ENCODE results near the gene PLA2G2D. TPM values are rescaled to one million over a fixed set of nuclear protein-coding genes. Genes with fewer than 3 reads are reported as not detected.

The PLA2G2D gene
- total RNA-seq, 1 donor from 2014 or later, result not detected

- H3F3A ChIP-seq (ENCODE audit: low read depth), result no peaks in the 10 kb centered on the region
- no peaks in the 10 kb centered on the region for H3K36me3 ChIP-seq
- no peaks in the 10 kb centered on the region for H4K20me1 ChIP-seq (ENCODE audit: low read depth)
- H3K4me3 Mint-ChIP-seq, result no peak overlapping the region
- H3K27me3 ChIP-seq, result no peaks in the 10 kb centered on the region
- no peaks in the 10 kb centered on the region for H3K36me3 Mint-ChIP-seq
- no peaks in the 10 kb centered on the region for H3K9me3 Mint-ChIP-seq
- no peak for DNase-seq (ENCODE audit: low spot score)
- no peak overlapping the region for H3K4me2 ChIP-seq
- H3K4me3 ChIP-seq, result no peak overlapping the region
- no peaks in the 10 kb centered on the region for H3K9me3 ChIP-seq (ENCODE audit: low read depth)
- H3K4me1 Mint-ChIP-seq, result no peaks in the 10 kb centered on the region
- no peaks in the 10 kb centered on the region for H3K79me2 ChIP-seq (ENCODE audit: low read depth)
- H3K4me1 ChIP-seq, result no peaks in the 10 kb centered on the region
- no peak overlapping the region for H3K27ac ChIP-seq
- peaks cover 8% of the 10 kb centered on the region for H3K27me3 Mint-ChIP-seq (ENCODE audit: insufficient read depth, low read depth)
- TF ChIP-seq EZH2 (IDR thresholded peaks at IDR 0.05) (no peak), CTCF (IDR thresholded peaks at IDR 0.05) (no peak), EZH2phosphoT487 (IDR thresholded peaks at IDR 0.05) (no peak)
- H2AFZ ChIP-seq (replicated peaks), result no peak overlapping the region
- no peak overlapping the region for H3K9ac ChIP-seq
- peak overlapping the region; percentile 44 for H3K27ac Mint-ChIP-seq
These were observed 45.1 kb downstream of the PLA2G2D start for GRCh38 chr1:20074055-20074724.

GRCh38 chr1:20073256-20073655, 46.1 kb downstream of the PLA2G2D start:
- H3K4me1 ChIP-seq, result no peaks in the 10 kb centered on the region
- no peaks in the 10 kb centered on the region for H3F3A ChIP-seq (ENCODE audit: low read depth)
- H3K36me3 ChIP-seq, result no peaks in the 10 kb centered on the region
- no peak overlapping the region for H3K27ac ChIP-seq
- H3K36me3 Mint-ChIP-seq, result no peaks in the 10 kb centered on the region
- H3K4me2 ChIP-seq, result no peak overlapping the region
- H3K9me3 ChIP-seq (ENCODE audit: low read depth), result no peaks in the 10 kb centered on the region
- H3K4me1 Mint-ChIP-seq, result no peaks in the 10 kb centered on the region
- no peak overlapping the region for H2AFZ ChIP-seq (replicated peaks)
- no peak overlapping the region for H3K4me3 ChIP-seq
- H3K27ac Mint-ChIP-seq, result no peak overlapping the region
- no peak overlapping the region for H3K9ac ChIP-seq
- H4K20me1 ChIP-seq (ENCODE audit: low read depth), result no peaks in the 10 kb centered on the region
- H3K9me3 Mint-ChIP-seq, result no peaks in the 10 kb centered on the region
- H3K79me2 ChIP-seq (ENCODE audit: low read depth), result no peaks in the 10 kb centered on the region
- no peaks in the 10 kb centered on the region for H3K27me3 ChIP-seq
- peaks cover 8% of the 10 kb centered on the region for H3K27me3 Mint-ChIP-seq (ENCODE audit: insufficient read depth, low read depth)
- DNase-seq (ENCODE audit: low spot score), result no peak
- H3K4me3 Mint-ChIP-seq, result no peak overlapping the region
- no peak for TF ChIP-seq CTCF (IDR thresholded peaks at IDR 0.05)
- no peak for TF ChIP-seq EZH2phosphoT487 (IDR thresholded peaks at IDR 0.05)
- TF ChIP-seq EZH2 (IDR thresholded peaks at IDR 0.05), result no peak

- H2AFZ ChIP-seq (replicated peaks), result no peak overlapping the region
- no peak for DNase-seq (ENCODE audit: low spot score)
These were observed 46.6 kb downstream of the PLA2G2D start for GRCh38 chr1:20072771-20073170.

GRCh38 chr1:20071416-20071815, 47.9 kb downstream of the PLA2G2D start:
- H3K4me2 ChIP-seq, result no peak overlapping the region
- no peaks in the 10 kb centered on the region for H3K79me2 ChIP-seq (ENCODE audit: low read depth)
- Mint-ChIP-seq H3K4me3 (no peak overlapping the region), H3K4me1 (no peaks in the 10 kb centered on the region), H3K27ac (no peak overlapping the region), H3K9me3 (no peaks in the 10 kb centered on the region), H3K27me3 (ENCODE audit: insufficient read depth, low read depth) (peaks cover 5% of the 10 kb centered on the region), H3K36me3 (no peaks in the 10 kb centered on the region)
- H3K27me3 ChIP-seq, result no peaks in the 10 kb centered on the region
- no peak overlapping the region for H2AFZ ChIP-seq (replicated peaks)
- no peaks in the 10 kb centered on the region for H3K9me3 ChIP-seq (ENCODE audit: low read depth)
- H3F3A ChIP-seq (ENCODE audit: low read depth), result no peaks in the 10 kb centered on the region
- H3K9ac ChIP-seq, result no peak overlapping the region
- no peaks in the 10 kb centered on the region for H3K36me3 ChIP-seq
- no peaks in the 10 kb centered on the region for H4K20me1 ChIP-seq (ENCODE audit: low read depth)
- H3K4me1 ChIP-seq, result no peaks in the 10 kb centered on the region
- no peak overlapping the region for H3K27ac ChIP-seq
- TF ChIP-seq CTCF (IDR thresholded peaks at IDR 0.05) (no peak), EZH2phosphoT487 (IDR thresholded peaks at IDR 0.05) (no peak), EZH2 (IDR thresholded peaks at IDR 0.05) (no peak)
- no peak for DNase-seq (ENCODE audit: low spot score)
- no peak overlapping the region for H3K4me3 ChIP-seq

More at GRCh38 chr1:20072771-20073170, 46.6 kb downstream of the PLA2G2D start:
- Histone ChIP-seq H3K4me2 (no peak overlapping the region), H3K79me2 (ENCODE audit: low read depth) (no peaks in the 10 kb centered on the region), H3F3A (ENCODE audit: low read depth) (no peaks in the 10 kb centered on the region), H3K27me3 (no peaks in the 10 kb centered on the region), H3K9me3 (ENCODE audit: low read depth) (no peaks in the 10 kb centered on the region), H3K4me3 (no peak overlapping the region), H3K4me1 (no peaks in the 10 kb centered on the region), H4K20me1 (ENCODE audit: low read depth) (no peaks in the 10 kb centered on the region), H3K36me3 (no peaks in the 10 kb centered on the region), H3K9ac (no peak overlapping the region), H3K27ac (no peak overlapping the region)
- Mint-ChIP-seq H3K4me1 (no peaks in the 10 kb centered on the region), H3K36me3 (no peaks in the 10 kb centered on the region), H3K27me3 (ENCODE audit: insufficient read depth, low read depth) (peaks cover 8% of the 10 kb centered on the region), H3K27ac (no peak overlapping the region), H3K4me3 (no peak overlapping the region), H3K9me3 (no peaks in the 10 kb centered on the region)
- no peak for TF ChIP-seq EZH2phosphoT487 (IDR thresholded peaks at IDR 0.05)
